Nephron (organoid): ENCODE data around the gene ZNF581.

Experiments used
- H3K27ac Mint-ChIP-seq, 3 experiments: 2 replicates each; pipeline ENCODE4 v1.8.0; 2020; ENCODE audit warnings: mixed read lengths in 3 of 3, mild to moderate bottlenecking in 2 of 3, moderate library complexity in 1 of 3
- H3K27me3 Mint-ChIP-seq: 2 replicates; pipeline ENCODE4 v1.8.0; 2021; ENCODE audit warnings: low read depth, mild to moderate bottlenecking, moderate library complexity, mixed read lengths
- H3K36me3 Mint-ChIP-seq: 2 replicates; pipeline ENCODE4 v1.8.0; 2020; ENCODE audit warnings: low read depth, mixed read lengths
- H3K4me1 Mint-ChIP-seq: 2 replicates; pipeline ENCODE4 v1.8.0; 2020; ENCODE audit warnings: mixed read lengths
- H3K4me3 Mint-ChIP-seq, 3 experiments: 2 replicates each; pipeline ENCODE4 v1.8.0; 2020; ENCODE audit warnings: mild to moderate bottlenecking in 3 of 3, mixed read lengths in 3 of 3, moderate library complexity in 2 of 3
- H3K9me3 Mint-ChIP-seq: 2 replicates; pipeline ENCODE4 v1.8.0; 2020; ENCODE audit warnings: mixed read lengths
- CTCF ChIP-seq, 3 experiments: fragments of 200-600 bp; sonication (generic); IDR thresholded peaks; one replicate each; pipeline ENCODE4 v1.5.0; 2021; ENCODE audit warnings: antibody characterized with exemption in 3 of 3; ENCODE audit not compliant: unreplicated experiment in 3 of 3

The ZNF581 gene

DNA sequence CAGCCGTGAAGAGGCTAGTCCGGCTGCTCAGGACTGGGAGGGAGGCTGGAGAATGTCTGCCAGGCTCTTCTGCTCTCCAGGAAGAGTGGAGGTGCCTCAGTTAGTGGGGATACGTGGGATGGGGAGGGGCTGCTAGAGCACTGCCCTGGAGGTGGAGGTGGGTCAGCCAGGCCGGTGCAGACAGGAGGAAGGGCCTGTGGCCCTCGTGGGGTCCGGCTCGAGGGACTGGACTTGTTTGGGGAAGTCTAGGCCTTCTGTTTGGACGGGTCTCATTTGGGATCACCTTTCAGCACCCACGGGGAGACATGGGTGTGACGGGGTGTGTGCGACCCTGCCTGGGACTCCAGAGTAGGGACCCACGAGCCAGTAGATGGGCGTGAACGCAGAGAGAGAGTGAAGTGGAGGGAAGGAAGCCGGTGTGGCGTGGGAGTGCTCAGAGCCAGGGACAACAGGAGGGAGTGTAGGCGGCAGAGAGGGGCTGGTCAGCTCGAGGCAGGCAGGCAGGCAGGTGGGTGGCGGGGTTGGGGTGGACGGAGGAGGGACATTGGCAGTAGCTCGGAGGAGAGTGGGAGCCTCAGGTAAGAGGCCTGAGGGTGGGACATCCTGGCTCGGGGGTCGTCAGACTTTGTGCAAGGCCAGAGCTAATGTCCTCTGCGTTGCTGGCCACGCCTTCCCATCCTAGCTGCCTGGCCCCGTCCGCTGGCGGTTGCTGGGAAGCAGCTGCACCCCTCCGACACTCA lies 43.0 kb downstream of the ZNF581 start:
- Mint-ChIP-seq H3K4me1 (peaks cover 13% of the 10 kb centered on the region), H3K27ac (peak overlapping the region in 1 of 3 experiments; percentile 75), H3K36me3 (peaks cover 23% of the 10 kb centered on the region), H3K9me3 (no peaks in the 10 kb centered on the region), H3K4me3 (peak overlapping the region in 1 of 3 experiments; percentile 8), H3K27me3 (no peaks in the 10 kb centered on the region)
- TF ChIP-seq CTCF (IDR thresholded peaks at IDR 0.05; ENCODE audit: unreplicated experiment in 3 of 3), result no peak

- peak overlapping the region in 2 of 3 experiments; percentile 16 to 75 for H3K27ac Mint-ChIP-seq
- no peaks in the 10 kb centered on the region for H3K9me3 Mint-ChIP-seq
- TF ChIP-seq CTCF (IDR thresholded peaks at IDR 0.05; ENCODE audit: unreplicated experiment in 3 of 3), result no peak
- no peak overlapping the region for H3K4me3 Mint-ChIP-seq
- H3K36me3 Mint-ChIP-seq, result peaks cover 23% of the 10 kb centered on the region
- no peaks in the 10 kb centered on the region for H3K27me3 Mint-ChIP-seq
- peaks cover 13% of the 10 kb centered on the region for H3K4me1 Mint-ChIP-seq
These were observed 44.1 kb downstream of the ZNF581 start for GRCh38 chr19:55687281-55688201.

DNA sequence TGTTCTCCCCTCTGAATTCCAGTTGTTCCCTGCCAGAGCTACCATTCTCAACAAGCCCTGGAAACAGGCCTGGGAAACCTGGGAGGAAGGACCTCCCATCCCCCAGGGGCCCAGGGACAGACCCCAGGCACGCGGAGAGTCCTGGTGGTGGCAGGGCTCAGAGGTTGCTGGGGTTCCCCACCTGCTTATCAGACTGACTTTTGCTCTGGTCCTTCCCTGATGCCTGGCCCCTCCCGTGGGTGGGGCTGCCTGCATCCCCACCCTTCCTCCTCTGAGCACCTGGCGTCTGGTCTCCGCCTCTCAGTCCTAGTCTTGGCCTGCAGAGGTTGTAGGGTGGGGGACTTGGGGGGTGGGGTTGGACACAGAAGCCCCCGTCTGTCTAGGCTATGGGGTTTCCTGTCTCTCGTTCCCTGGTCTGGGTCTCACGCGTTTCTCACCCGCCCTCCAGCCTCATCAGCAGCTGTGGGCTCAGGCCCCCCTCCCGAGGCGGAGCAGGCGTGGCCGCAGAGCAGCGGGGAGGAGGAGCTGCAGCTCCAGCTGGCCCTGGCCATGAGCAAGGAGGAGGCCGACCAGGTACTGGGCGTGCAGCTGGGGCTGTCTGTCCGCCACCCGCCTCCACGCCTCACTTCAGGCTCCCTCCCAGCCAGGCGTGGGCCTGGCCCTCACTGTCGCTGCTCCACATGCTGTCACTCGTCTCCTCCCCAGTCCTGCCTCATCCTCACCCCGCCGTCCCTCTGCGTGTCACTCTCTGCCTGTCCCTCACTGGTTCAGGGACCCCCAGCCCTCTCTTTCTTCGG lies 45.2 kb downstream of the ZNF581 start:
- no peaks in the 10 kb centered on the region for H3K9me3 Mint-ChIP-seq
- H3K36me3 Mint-ChIP-seq, result peaks cover 25% of the 10 kb centered on the region
- H3K4me3 Mint-ChIP-seq, result peak overlapping the region in 2 of 3 experiments; percentile 40 to 51
- no peaks in the 10 kb centered on the region for H3K27me3 Mint-ChIP-seq
- H3K27ac Mint-ChIP-seq, result peak overlapping the region; percentile 64 to 98 (median 95)
- peaks cover 11% of the 10 kb centered on the region for H3K4me1 Mint-ChIP-seq
- no peak for TF ChIP-seq CTCF (IDR thresholded peaks at IDR 0.05; ENCODE audit: unreplicated experiment in 3 of 3)

GRCh38 chr19:55689411-55690108 lies 46.1 kb downstream of the ZNF581 start:
- peaks cover 29% of the 10 kb centered on the region for H3K36me3 Mint-ChIP-seq
- TF ChIP-seq CTCF (IDR thresholded peaks at IDR 0.05; ENCODE audit: unreplicated experiment in 3 of 3), result no peak
- no peak overlapping the region for H3K4me3 Mint-ChIP-seq
- peaks cover 7% of the 10 kb centered on the region for H3K4me1 Mint-ChIP-seq
- H3K9me3 Mint-ChIP-seq, result no peaks in the 10 kb centered on the region
- no peaks in the 10 kb centered on the region for H3K27me3 Mint-ChIP-seq
- peak overlapping the region; percentile 64 to 98 (median 95) for H3K27ac Mint-ChIP-seq

DNA sequence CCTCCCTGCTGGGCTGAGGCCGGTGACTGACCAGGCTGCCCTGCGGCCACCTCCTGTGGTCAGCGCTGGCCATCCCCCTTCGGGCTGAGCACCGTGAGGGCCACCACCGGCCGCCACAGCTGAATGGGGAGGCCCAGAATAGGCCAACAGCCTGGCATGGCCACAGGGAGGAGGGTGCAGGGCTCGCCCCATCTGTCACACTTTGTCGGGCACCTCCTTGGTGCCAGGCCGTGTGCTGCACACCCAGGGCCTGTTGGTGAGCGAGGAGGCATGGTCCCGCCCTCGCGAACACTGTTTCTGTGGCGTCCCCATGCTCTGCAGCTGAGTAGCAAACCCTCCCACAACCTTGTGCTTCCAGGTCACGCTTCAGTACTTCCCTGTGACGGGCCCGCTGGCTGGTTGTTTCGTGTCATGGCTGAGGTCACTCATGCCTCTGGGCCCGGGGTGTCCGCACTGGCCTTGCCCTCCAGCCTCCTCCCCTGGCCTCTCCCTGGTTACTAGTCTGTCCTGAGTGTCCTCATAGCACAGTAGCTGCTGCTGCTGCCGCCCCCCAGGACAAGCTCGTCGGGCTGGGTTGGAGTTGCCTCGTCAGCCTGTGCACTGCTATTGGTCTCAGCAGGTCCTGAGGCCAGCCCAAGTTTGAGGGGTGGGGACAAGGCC lies 46.8 kb downstream of the ZNF581 start:
- peak overlapping the region in 1 of 3 experiments; percentile 84 for H3K27ac Mint-ChIP-seq
- TF ChIP-seq CTCF (IDR thresholded peaks at IDR 0.05; ENCODE audit: unreplicated experiment in 3 of 3), result no peak
- H3K36me3 Mint-ChIP-seq, result peaks cover 29% of the 10 kb centered on the region
- H3K27me3 Mint-ChIP-seq, result no peaks in the 10 kb centered on the region
- H3K9me3 Mint-ChIP-seq, result no peaks in the 10 kb centered on the region
- H3K4me3 Mint-ChIP-seq, result no peak overlapping the region
- H3K4me1 Mint-ChIP-seq, result peaks cover 7% of the 10 kb centered on the region
